GM19372 (cell line): ENCODE data around the gene CKS1B.

Experiments
- ATAC-seq: cut with Tn5 transposase; IDR thresholded peaks from one replicate; pipeline ENCODE4 v1.9.1; 2021; ENCODE audit warnings: mild to moderate bottlenecking, low read depth, moderate library complexity; ENCODE audit not compliant: unreplicated experiment

The CKS1B gene

DNA sequence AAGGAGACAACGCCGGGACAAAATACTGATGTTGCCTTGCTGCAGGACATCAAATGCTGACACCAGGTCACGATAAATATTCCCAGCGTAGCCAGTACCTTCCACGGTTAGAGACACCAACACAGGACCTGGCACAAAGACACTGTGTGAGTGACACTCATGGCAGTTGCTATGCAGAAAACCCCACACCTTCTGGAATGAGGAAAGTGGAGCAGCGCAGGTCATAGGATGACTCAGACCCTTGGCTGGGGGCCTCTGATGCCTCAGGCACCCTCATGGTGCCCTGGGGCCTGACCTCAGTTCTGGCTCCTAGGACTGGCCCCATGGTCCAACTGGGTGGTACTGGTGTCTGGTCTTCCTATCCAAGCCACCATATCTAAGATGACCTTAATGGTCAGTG is 52.1 kb downstream of the CKS1B start:
- no peak for ATAC-seq
